Mucosa of descending colon (tissue), 3 donors: ENCODE results near the gene ANTXR1. TPM values are rescaled to one million over a fixed set of nuclear protein-coding genes. Genes with fewer than 3 reads are reported as not detected.

Source experiments
- ATAC-seq: fragments of 200-7000 bp; cut with Tn5 transposase; one replicate; pipeline ENCODE4 v1.9.1; 2020; ENCODE audit warnings: mild to moderate bottlenecking, moderate library complexity
- DNase-seq, 3 donors: peaks; one replicate each; pipeline ENCODE4 v3.0.0-alpha.2; 2020
- H3K36me3 ChIP-seq: fragments of 200-600 bp; one replicate; pipeline ENCODE4 v1.8.0; 2021; ENCODE audit warnings: low read depth, mild to moderate bottlenecking
- H3K4me1 ChIP-seq: fragments of 200-600 bp; one replicate; pipeline ENCODE4 v1.8.0; 2021; ENCODE audit warnings: low read depth, mild to moderate bottlenecking
- H3K4me3 ChIP-seq: fragments of 200-600 bp; one replicate; pipeline ENCODE4 v1.8.0; 2021; ENCODE audit warnings: mild to moderate bottlenecking
- H3K9me3 ChIP-seq: fragments of 200-600 bp; one replicate; pipeline ENCODE4 v1.8.0; 2021; ENCODE audit warnings: mild to moderate bottlenecking
- CTCF ChIP-seq: fragments of 200-600 bp; IDR thresholded peaks from one replicate; pipeline ENCODE4 v1.8.0; 2022; ENCODE audit warnings: antibody characterized with exemption, mild to moderate bottlenecking
- intact Hi-C, 2 donors: fragments of 100-400 bp; cut with DNase I in 1 of 2; cut with micrococcal nuclease in 1 of 2; formaldehyde crosslinking; loops; one replicate each; pipeline versions ENCODE4 v1.11.0 to v1.11.1; 2022; cut with DNase I, micrococcal nuclease
- total RNA-seq, 3 donors: library from RNA; stranded (reverse); fragmentation: NEBNext Ultra II Directional in 2 of 3; extraction: Animal tissue kit (Norgen Biotek cat#: 25700) in 2 of 3; gene quantifications; one replicate each; pipeline versions ENCODE4 v1.2.1 to v1.2.4, GENCODE V29; 2021 to 2023
- donor health status: DM: no; HTN: no; CAD: no; lungs with moderate emphysema.
- donor health status: DM: no; HTN: no; CAD: no.
- donor health status: DM: no; HTN: yes; CAD: no.

ANTXR1 gene
- total RNA-seq, 3 donors from 2014 or later, result 10.7 to 77.7 (median 18.6) TPM

DNA sequence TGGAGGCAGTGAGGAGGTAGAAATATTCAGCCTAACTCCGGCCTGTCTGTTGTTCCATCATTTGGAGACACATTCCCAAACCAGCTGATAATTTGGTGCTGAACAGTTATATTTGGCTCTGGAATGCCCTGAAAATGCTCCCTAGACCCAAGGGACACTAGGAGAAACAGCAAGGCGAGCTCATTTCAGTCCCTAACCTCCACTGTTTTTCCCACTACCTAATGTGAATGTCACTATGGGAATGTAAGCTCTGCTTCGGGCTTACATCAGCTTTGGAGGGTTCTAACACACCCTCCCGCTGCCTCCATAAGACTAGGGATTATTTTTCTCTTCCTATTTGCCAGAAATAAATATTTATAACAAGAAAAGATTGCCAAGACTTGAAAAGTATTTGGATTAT lies 103.5 kb downstream of the ANTXR1 start:
- DNase-seq (no peak), ATAC-seq (no peak)
- intact Hi-C loops, result no loop called here
- Histone ChIP-seq H3K4me3 (no peak overlapping the region), H3K36me3 (no peaks in the 10 kb centered on the region), H3K9me3 (no peaks in the 10 kb centered on the region), H3K4me1 (no peaks in the 10 kb centered on the region)
- TF ChIP-seq CTCF, result no peak

- no peak for TF ChIP-seq CTCF
- ATAC-seq, result no peak
- Histone ChIP-seq H3K36me3 (no peaks in the 10 kb centered on the region), H3K9me3 (no peaks in the 10 kb centered on the region), H3K4me1 (no peaks in the 10 kb centered on the region), H3K4me3 (no peak overlapping the region)
- intact Hi-C loops, result no loop called here
- no peak for DNase-seq
Measured at GRCh38 chr2:69118609-69119008, 105.6 kb downstream of the ANTXR1 start.

DNA sequence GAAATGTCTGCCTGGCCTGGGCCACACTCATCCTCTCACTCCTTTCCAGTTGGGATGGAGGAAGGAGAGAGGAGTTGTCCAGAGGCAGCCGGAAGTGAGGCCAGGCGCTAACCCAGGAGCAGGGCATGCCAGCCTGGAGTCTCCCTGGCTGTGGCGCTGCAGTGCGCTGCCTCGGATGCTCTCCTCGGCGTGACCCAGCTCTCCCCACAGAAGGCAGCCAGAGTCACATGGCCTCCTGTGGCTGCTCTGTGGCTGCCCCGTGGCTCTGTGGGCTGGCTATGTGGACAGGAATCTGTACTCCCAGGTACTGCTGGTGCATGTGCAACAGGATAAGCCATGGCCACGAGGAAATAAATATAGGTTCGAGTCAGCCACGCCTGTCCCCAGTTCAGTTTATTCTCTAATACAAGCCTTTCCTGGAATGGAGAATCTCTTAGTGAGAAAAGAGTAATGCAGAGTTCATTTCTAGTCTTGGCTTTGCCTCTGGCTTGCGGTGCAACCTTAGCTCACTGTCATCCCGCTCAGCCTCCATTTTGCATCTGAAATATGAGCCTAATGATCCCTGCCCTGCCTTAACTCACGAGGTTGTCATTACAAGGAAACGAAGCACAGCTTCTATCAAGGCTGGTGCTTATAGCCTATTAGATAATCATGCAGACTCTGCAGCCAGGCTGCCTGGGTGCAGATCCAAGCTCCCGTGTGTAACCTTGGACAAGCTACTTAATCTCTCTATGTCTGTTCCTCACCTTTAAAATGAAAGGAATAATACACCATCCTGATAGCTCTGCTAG lies 106.3 kb downstream of the ANTXR1 start:
- Histone ChIP-seq H3K36me3 (no peaks in the 10 kb centered on the region), H3K4me1 (no peaks in the 10 kb centered on the region), H3K4me3 (no peak overlapping the region), H3K9me3 (no peaks in the 10 kb centered on the region)
- no peak for DNase-seq
- ATAC-seq, result no peak
- no peak for TF ChIP-seq CTCF
- intact Hi-C loops, result no loop called here

DNA sequence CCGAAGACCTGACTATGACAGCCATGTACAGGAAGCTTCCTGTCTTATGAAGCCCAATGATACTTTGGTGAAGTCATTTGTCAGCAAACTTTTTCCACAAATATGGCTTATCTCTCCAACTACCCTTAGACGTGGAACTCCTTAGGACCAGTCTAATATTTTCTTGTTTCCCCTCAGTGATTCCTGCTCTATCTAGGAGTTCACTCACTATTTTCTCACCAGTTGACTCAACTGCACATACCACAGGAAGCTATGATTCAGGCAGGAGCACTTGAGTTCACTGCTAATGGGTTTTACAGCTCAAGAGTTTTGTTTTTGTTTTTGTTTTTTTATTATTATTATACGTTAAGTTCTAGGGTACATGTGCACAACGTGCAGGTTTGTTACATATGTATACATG lies 109.3 kb downstream of the ANTXR1 start:
- TF ChIP-seq CTCF, result no peak
- ATAC-seq (no peak), DNase-seq (no peak)
- no peaks in the 10 kb centered on the region for H3K9me3 ChIP-seq
- no peaks in the 10 kb centered on the region for H3K36me3 ChIP-seq
- intact Hi-C loops, result no loop called here
- no peaks in the 10 kb centered on the region for H3K4me1 ChIP-seq
- no peak overlapping the region for H3K4me3 ChIP-seq

- H3K9me3 ChIP-seq, result no peaks in the 10 kb centered on the region
- DNase-seq, result no peak
- intact Hi-C loops, result no loop called here
- TF ChIP-seq CTCF, result no peak
- H3K4me3 ChIP-seq, result no peak overlapping the region
- H3K36me3 ChIP-seq, result no peaks in the 10 kb centered on the region
- no peak for ATAC-seq
- H3K4me1 ChIP-seq, result no peaks in the 10 kb centered on the region
Measured at GRCh38 chr2:69123182-69123581, 110.2 kb downstream of the ANTXR1 start.

- no peak for TF ChIP-seq CTCF
- H3K4me1 ChIP-seq, result no peaks in the 10 kb centered on the region
- ATAC-seq (no peak), DNase-seq (no peak)
- H3K4me3 ChIP-seq, result no peak overlapping the region
- H3K9me3 ChIP-seq, result no peaks in the 10 kb centered on the region
- no peaks in the 10 kb centered on the region for H3K36me3 ChIP-seq
- intact Hi-C loops, result no loop called here
Measured at GRCh38 chr2:69124343-69124742, 111.4 kb downstream of the ANTXR1 start.
